HEK293 (cell line): Measurements from ENCODE around the gene SORCS3.
A peak's percentile ranks its signal among the peaks of the same experiment; 100 is the strongest.

Source experiments
- CTCF ChIA-PET: fragments of 350-600 bp; formaldehyde crosslinking; extraction: SDS; loops from one replicate; lab custom pipeline; 2021; ENCODE audit warnings: antibody characterized with exemption; lab: Yijun Ruan, JAX
- POLR2A ChIA-PET: fragments of 300-600 bp; formaldehyde crosslinking; extraction: SDS; loops from one replicate; lab custom pipeline; 2020; ENCODE audit warnings: antibody characterized with exemption, inconsistent platforms; lab: Yijun Ruan, JAX
- H3K27ac ChIP-seq: fragments of 200-500 bp; sonication (Bioruptor generic); 2 replicates; pipeline ENCODE4 v1.5.1; 2014; ENCODE audit warnings: low read depth, low read length, control low read depth, inconsistent platforms; ENCODE audit errors: extremely low read depth
- H3K36me3 ChIP-seq, 2 experiments: fragments of 200-500 bp in 1 of 2; sonication (Bioruptor generic) in 1 of 2; 1 replicate in 1 of 2; 2 replicates in 1 of 2; pipeline ENCODE4 v1.5.1; 2014 to 2017; ENCODE audit warnings: inconsistent platforms in 2 of 2, low read length in 2 of 2; ENCODE audit not compliant: control insufficient read depth in 2 of 2, insufficient read depth in 1 of 2
- H3K4me1 ChIP-seq: fragments of 200-500 bp; sonication (Bioruptor generic); 2 replicates; pipeline ENCODE4 v1.5.1; 2014; ENCODE audit warnings: mild to moderate bottlenecking, low read length, inconsistent platforms; ENCODE audit not compliant: control insufficient read depth, insufficient read depth
- H3K4me3 ChIP-seq: 2 replicates; pipeline ENCODE4 v1.5.1; 2011; ENCODE audit warnings: low read depth, mild to moderate bottlenecking, control low read depth, low read length, moderate library complexity
- H3K9me3 ChIP-seq: fragments of 200-500 bp; sonication (Bioruptor generic); 2 replicates; pipeline ENCODE4 v1.5.1; 2014; ENCODE audit warnings: low read depth, low read length, inconsistent platforms; ENCODE audit not compliant: control insufficient read depth, insufficient read depth
- HOXA7 ChIP-seq: sonication (generic); formaldehyde crosslinking; IDR thresholded peaks from 2 replicates; pipeline ENCODE4 v1.8.1; 2022; ENCODE audit warnings: missing genetic modification reagents, borderline replicate concordance
- HOXD13 ChIP-seq: sonication (generic); formaldehyde crosslinking; IDR thresholded peaks from 2 replicates; pipeline ENCODE4 v1.8.0; 2022; ENCODE audit warnings: missing genetic modification reagents, borderline replicate concordance
- ZBTB17 ChIP-seq: fragments of 450-650 bp; formaldehyde crosslinking; IDR thresholded peaks from 2 replicates; pipeline ENCODE4 v1.5.1; 2016; ENCODE audit warnings: missing biosample characterization, missing genetic modification characterization
- ZBTB8A ChIP-seq: fragments of 450-650 bp; formaldehyde crosslinking; IDR thresholded peaks from 2 replicates; pipeline ENCODE4 v1.5.1; 2016; ENCODE audit warnings: missing biosample characterization, missing genetic modification characterization
- ZNF132 ChIP-seq: fragments of 450-650 bp; formaldehyde crosslinking; IDR thresholded peaks from 2 replicates; pipeline ENCODE4 v1.5.1; 2017; ENCODE audit warnings: missing biosample characterization, missing genetic modification characterization, borderline replicate concordance
- ZNF155 ChIP-seq: fragments of 450-650 bp; formaldehyde crosslinking; IDR thresholded peaks from 2 replicates; pipeline ENCODE4 v1.5.1; 2016; ENCODE audit warnings: missing biosample characterization, missing genetic modification characterization
- ZNF350 ChIP-seq: fragments of 450-650 bp; formaldehyde crosslinking; IDR thresholded peaks from 2 replicates; pipeline ENCODE4 v1.5.0; 2017; ENCODE audit warnings: missing biosample characterization, mild to moderate bottlenecking, missing genetic modification characterization
- ZSCAN30 ChIP-seq: fragments of 450-650 bp; IDR thresholded peaks from 2 replicates; pipeline ENCODE4 v1.5.1; 2018; ENCODE audit warnings: missing biosample characterization, mild to moderate bottlenecking, missing genetic modification characterization, moderate library complexity
- TF ChIP-seq, protein P1 (sequence below): sonication (generic); formaldehyde crosslinking; IDR thresholded peaks from 2 replicates; pipeline ENCODE4 v1.8.1; 2022; ENCODE audit warnings: mild to moderate bottlenecking, moderate library complexity, missing genetic modification reagents
- TF ChIP-seq, protein P2 (sequence below): fragments of 450-650 bp; formaldehyde crosslinking; optimal IDR thresholded peaks from 2 replicates; pipeline ENCODE3; 2016; ENCODE audit warnings: missing biosample characterization, mild to moderate bottlenecking, missing genetic modification characterization
- TF ChIP-seq, protein P3 (sequence below): fragments of 450-650 bp; formaldehyde crosslinking; IDR thresholded peaks from 2 replicates; pipeline ENCODE4 v1.5.1; 2016; ENCODE audit warnings: missing biosample characterization, missing genetic modification characterization
- TF ChIP-seq, protein P4 (sequence below): fragments of 450-650 bp; formaldehyde crosslinking; conservative IDR thresholded peaks from 2 replicates; pipeline ENCODE4 v1.5.1; 2016; ENCODE audit warnings: low read depth, missing biosample characterization, missing genetic modification characterization

Gene SORCS3

DNA sequence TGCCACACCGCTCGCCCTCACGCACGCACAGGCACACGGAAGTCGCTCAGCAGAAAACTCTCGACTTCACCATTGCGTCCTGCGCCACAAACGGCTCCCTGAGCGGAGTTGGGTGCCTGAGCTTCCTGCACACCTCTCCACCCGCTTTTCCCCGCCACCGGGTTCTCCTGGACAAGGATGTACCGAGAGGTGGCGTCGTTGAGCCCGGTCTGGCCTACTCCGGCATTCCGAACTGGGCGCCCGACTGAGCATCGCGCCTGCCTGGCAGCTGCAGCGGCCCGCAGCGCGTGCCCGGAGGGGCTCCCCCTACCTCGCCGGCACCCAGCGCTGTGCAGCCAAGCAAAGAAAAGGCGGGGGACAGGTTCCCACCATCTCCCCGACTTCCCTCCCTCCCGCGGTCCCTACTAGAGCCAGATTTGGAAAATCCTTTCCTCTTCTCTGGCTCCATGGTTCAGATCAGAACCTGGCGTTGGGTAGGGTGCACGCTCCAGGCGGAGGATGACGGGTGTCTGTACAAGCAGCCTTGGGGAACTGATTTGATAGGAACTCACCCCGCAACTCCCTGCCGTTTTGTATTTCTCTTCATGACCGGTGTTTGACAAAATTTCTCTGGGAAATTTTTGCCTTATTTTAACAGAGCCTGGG, 1.7 kb downstream of the SORCS3 start:
- H3K4me3 ChIP-seq = peak overlapping the region; percentile 26
- POLR2A ChIA-PET = no interaction called here
- TF ChIP-seq ZBTB8A (0 out of 2 replicates have a peak, but pooled peaks have one; percentile 26), ZNF350 (tag by site-specific recombination) (no peak), ZBTB17 (tag by site-specific recombination) (peak; percentile 78), HOXD13 (CRISPR knock-in tag) (no peak)
- TF ChIP-seq, protein P1, sequence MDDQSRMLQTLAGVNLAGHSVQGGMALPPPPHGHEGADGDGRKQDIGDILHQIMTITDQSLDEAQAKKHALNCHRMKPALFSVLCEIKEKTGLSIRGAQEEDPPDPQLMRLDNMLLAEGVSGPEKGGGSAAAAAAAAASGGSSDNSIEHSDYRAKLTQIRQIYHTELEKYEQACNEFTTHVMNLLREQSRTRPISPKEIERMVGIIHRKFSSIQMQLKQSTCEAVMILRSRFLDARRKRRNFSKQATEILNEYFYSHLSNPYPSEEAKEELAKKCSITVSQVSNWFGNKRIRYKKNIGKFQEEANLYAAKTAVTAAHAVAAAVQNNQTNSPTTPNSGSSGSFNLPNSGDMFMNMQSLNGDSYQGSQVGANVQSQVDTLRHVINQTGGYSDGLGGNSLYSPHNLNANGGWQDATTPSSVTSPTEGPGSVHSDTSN (CRISPR knock-in tag) = 0 out of 2 replicates have a peak, but pooled peaks have one; percentile 21
- TF ChIP-seq, protein P2, sequence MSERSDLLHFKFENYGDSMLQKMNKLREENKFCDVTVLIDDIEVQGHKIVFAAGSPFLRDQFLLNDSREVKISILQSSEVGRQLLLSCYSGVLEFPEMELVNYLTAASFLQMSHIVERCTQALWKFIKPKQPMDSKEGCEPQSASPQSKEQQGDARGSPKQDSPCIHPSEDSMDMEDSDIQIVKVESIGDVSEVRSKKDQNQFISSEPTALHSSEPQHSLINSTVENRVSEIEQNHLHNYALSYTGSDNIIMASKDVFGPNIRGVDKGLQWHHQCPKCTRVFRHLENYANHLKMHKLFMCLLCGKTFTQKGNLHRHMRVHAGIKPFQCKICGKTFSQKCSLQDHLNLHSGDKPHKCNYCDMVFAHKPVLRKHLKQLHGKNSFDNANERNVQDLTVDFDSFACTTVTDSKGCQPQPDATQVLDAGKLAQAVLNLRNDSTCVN = peak; percentile 41
- TF ChIP-seq, all 188 proteins: peak for 4
- no peaks in the 10 kb centered on the region; the same call in 1 of the 2 replicates for H3K4me1 ChIP-seq
- CTCF ChIA-PET = interaction anchor here (0.6 to 1.7 kb wide), 4 partner anchors 15 to 379 kb away, joined by 3 to 5 read pairs (median 3); no protein-coding TSS in a partner anchor
- no peak overlapping the region for H3K27ac ChIP-seq
- H3K9me3 ChIP-seq = no peaks in the 10 kb centered on the region
- H3K36me3 ChIP-seq = no peaks in the 10 kb centered on the region

DNA sequence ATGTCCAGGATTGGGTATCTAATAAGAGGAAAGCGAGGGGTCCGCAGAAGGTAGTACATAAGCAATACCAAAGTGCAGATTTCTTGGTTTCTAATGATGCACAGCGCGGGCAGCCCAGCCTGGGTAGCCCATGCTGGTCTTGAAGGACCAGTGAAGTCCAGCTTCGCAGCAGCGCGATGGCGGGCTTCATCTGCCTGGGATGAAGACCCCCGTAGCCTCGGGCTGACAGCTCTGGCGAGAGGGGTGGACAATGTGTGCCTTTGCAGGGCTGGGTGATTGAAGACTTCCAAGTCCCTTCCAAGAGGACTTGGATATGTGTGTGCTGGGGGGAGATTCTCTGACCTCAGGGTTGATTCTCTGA, 2.2 kb downstream of the SORCS3 start:
- POLR2A ChIA-PET = no interaction called here
- no peaks in the 10 kb centered on the region for H3K9me3 ChIP-seq

DNA sequence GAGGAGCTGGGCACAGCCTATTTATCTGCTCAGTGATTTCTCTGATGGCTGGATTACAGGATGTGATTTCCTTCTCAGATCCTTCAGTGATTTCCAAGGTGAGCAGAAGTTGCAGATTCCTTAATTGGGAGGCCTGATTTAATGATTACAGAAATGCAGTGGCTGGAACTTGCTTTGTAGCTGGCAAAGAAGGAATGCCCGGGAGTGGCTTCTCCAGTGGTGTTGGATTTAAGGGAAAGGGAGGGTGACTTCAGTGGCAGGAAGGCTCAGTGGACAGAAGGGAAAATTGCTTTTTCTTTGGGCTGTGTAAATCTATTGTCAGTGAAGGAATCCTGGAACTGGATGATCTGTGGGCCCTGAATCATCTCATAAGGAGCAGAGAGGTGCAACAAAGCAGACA, 5.1 kb downstream of the SORCS3 start:
- H3K4me3 ChIP-seq = no peak overlapping the region
- H3K4me1 ChIP-seq = no peaks in the 10 kb centered on the region; the same call in 1 of the 2 replicates
- H3K36me3 ChIP-seq = no peaks in the 10 kb centered on the region
- ChIA-PET CTCF (interaction anchor here (0.6 kb wide), 1 partner anchor 84 kb away, joined by 3 read pairs; no protein-coding TSS in a partner anchor), POLR2A (no interaction called here)
- TF ChIP-seq ZSCAN30 (no peak), HOXA7 (no peak)
- TF ChIP-seq, protein P3, sequence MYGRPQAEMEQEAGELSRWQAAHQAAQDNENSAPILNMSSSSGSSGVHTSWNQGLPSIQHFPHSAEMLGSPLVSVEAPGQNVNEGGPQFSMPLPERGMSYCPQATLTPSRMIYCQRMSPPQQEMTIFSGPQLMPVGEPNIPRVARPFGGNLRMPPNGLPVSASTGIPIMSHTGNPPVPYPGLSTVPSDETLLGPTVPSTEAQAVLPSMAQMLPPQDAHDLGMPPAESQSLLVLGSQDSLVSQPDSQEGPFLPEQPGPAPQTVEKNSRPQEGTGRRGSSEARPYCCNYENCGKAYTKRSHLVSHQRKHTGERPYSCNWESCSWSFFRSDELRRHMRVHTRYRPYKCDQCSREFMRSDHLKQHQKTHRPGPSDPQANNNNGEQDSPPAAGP (tag by site-specific recombination) = no peak
- no peak overlapping the region for H3K27ac ChIP-seq
- no peaks in the 10 kb centered on the region for H3K9me3 ChIP-seq

More for the DNA sequence above, 2.2 kb downstream of the SORCS3 start:
- Histone ChIP-seq H3K4me1 (no peaks in the 10 kb centered on the region; the same call in 1 of the 2 replicates), H3K36me3 (no peaks in the 10 kb centered on the region), H3K27ac (no peak overlapping the region), H3K4me3 (no peak overlapping the region)
- TF ChIP-seq, protein P4, sequence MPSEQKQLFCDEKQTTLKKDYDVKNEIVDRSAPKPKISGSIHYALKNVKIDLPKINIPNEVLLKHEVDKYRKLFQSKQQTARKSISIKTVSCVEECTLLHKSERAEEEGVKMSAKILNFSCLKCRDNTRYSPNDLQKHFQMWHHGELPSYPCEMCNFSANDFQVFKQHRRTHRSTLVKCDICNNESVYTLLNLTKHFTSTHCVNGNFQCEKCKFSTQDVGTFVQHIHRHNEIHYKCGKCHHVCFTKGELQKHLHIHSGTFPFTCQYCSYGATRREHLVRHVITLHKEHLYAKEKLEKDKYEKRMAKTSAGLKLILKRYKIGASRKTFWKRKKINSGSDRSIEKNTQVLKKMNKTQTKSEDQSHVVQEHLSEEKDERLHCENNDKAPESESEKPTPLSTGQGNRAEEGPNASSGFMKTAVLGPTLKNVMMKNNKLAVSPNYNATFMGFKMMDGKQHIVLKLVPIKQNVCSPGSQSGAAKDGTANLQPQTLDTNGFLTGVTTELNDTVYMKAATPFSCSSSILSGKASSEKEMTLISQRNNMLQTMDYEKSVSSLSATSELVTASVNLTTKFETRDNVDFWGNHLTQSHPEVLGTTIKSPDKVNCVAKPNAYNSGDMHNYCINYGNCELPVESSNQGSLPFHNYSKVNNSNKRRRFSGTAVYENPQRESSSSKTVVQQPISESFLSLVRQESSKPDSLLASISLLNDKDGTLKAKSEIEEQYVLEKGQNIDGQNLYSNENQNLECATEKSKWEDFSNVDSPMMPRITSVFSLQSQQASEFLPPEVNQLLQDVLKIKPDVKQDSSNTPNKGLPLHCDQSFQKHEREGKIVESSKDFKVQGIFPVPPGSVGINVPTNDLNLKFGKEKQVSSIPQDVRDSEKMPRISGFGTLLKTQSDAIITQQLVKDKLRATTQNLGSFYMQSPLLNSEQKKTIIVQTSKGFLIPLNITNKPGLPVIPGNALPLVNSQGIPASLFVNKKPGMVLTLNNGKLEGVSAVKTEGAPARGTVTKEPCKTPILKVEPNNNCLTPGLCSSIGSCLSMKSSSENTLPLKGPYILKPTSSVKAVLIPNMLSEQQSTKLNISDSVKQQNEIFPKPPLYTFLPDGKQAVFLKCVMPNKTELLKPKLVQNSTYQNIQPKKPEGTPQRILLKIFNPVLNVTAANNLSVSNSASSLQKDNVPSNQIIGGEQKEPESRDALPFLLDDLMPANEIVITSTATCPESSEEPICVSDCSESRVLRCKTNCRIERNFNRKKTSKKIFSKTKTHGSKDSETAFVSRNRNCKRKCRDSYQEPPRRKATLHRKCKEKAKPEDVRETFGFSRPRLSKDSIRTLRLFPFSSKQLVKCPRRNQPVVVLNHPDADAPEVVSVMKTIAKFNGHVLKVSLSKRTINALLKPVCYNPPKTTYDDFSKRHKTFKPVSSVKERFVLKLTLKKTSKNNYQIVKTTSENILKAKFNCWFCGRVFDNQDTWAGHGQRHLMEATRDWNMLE (tag by site-specific recombination) = no peak
- TF ChIP-seq ZNF132 (tag by site-specific recombination) = no peak
- no peak for TF ChIP-seq ZNF155
- CTCF ChIA-PET = interaction anchor here (0.6 to 1.7 kb wide), 3 partner anchors 15 to 378 kb away, joined by 3 to 5 read pairs (median 3); no protein-coding TSS in a partner anchor
